ENCODE measurements around the gene PFDN6. TPM values are rescaled to one million over a fixed set of nuclear protein-coding genes. Genes with fewer than 3 reads are reported as not detected.

The PFDN6 gene
- polyA plus RNA-seq, 5 donors = 47.1 to 61.3 (median 50.3) TPM

GRCh38 chr6:33292996-33293682 is 3.7 kb downstream of the PFDN6 start:
- no peak for DNase-seq

DNA sequence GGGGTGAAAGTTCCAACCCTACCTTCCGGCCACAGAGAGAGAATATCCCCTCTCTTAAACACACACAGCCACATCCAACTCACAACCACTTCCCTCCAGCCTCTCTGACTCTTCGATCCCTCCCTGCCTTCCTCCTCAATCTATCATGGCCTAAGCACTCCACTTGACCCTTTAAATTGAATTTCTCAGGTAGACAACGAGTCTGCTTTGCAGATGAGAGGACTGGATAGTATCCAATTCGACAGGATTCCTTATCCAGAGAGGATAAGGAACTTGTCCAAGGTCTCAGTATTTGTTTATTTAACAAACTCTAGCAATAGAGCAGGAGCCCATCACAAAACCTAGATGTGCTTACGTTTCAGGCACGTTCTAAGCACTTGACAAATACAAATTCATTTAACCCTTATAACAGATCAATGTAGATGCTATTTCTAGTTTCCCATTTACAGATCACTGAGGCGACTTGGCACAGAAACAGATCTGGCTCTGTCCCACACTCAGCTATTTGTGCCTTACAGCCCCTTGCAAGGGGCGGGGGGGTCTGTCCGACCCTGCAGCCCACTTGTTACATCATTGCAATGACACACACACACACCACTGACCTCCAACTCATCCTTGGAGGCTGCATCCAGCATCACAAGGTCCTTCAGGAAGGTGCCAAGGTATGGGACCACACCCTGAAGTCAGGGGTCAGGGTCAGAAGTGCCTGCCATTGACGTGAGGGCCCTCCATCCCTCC is 4.9 kb downstream of the PFDN6 start:
- no peak for DNase-seq

DNA sequence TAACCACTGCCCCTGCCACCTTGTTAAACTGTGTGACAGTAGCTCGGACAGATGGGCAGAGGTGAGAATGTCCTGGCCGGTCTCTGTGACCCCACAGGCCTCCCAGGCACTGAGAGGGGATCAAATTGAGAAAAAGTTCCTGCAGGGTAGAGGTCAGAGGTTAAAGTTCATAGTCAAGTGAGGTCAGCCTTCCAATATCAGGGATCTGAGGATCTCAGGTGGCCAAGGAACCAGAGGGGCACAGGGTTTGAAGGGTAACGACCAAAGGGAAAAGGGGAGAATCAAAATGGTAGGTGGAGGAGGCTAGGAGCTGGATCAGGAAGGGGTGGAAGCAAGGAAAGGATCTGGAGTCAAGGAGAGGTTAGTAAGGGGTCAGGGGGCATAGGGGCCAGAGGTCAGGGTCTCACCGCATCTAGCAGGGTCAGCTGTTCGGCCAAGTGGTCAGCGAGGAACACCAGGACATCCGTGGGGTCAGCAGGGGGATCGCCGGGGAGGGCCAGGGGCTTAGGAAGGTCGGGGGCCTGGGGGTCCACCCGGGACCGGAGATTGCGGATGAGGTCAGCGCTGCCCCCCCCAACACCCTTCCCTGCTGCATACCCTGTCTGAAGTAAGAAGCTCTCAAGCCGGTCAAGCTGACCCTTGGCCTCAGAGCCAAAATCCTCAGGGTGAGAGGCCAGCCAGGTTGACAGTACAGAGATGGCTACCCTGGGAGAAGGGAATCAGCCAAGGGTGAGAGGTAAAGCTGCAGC is 6.4 kb downstream of the PFDN6 start:
- no peak for DNase-seq

DNA sequence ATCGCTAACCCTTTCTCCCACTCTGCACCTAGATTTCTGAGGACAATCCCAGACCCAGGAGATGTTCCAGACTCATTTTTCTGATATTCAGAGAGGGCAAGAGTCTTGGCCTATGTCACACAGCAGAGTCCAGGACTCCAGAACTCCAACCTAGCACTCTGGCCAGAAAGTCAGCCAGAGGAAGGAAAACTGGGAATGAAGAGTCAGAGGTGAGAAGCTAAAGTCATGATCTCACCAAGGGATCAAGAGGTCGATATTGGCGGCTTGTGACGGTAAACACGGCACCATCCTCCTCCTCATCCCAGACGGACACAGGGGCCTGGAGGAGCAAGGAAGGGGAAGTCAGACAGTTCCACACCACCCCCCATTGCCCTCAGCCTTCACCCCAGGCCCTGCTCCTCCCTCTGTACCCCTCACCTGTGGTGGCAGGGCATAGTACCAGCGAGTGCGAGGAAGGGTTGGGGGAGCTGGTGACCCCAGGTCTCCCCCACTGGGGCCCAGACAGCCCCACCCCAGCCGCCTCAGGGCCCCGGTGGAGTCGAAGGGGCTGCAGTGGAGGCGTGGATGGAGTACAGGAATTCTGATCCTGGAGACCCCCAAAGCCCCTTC is 7.5 kb downstream of the PFDN6 start:
- no peak for DNase-seq

- DNase-seq = peak; percentile 51 to 55
These were observed 8.1 kb downstream of the PFDN6 start for GRCh38 chr6:33297406-33297955.

DNA sequence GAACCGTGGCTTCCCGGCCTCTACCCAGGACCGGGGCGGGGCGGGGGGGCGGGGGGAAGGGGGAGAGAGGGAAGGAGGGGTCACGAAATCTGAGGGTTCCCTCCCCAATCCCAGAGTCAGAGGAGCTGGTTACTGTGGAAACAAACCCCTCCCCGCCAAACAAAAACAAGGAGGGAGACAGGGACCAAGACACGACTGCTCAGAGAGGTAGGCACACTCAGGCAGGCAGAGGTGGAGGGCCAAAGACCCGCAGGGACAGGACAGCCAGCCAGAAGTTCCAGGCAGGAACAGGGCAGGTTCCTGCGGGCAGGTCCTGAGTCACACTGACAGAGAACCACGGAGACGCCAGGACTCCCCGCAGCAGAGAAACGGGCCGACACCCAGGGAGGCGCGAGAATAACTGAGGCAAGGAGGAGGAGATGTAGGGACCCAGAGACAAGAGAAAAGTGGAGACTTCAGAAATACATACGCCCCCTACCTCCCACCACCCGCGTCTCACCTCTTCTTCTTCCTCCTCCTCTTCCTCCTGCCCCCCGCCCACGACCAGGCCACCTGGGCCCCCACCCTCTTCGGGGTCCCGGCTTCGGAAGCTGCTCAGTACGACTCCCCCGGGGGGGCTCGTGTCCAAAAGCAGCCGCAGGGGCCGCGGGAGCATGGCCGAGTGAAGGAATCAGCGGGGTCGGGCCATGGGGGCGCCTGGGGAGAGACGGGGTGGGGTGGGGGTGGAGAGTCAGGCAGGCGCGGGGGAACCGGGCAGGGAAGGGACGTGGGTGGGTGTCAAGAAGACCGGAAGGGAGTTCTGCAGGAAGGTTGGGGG is 8.8 kb downstream of the PFDN6 start:
- DNase-seq = peak; percentile 72 to 76

DNA sequence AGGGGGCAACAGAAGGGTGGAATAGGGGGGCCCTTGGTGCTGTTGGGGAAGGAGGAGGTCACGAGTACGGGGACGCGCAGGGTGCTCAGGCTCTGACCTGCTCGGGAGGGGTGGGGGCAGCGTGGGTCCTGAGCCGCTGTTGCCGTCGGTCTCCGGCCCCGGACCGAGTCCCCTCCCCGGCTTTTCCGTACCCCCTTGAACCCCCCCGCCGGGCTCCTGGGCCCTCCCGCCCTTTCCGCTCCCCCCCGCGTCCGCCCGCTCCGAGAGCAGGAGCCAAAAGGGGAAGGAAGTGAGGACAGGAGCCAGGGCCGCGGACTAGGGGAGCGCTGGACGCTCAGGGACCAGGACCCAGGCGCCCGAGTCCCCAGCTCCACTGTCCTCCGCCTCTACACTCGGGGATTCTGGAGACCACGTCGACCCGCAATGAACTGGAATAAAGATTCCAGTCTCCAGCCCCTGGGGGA is 9.4 kb downstream of the PFDN6 start, which contains the start of gene RGL2:
RGL2 (minus strand) TSS at position 170 of the 464 bp plus-strand sequence. CDS start 332 bp downstream, outside the sequence.
- DNase-seq = peak; percentile 78 to 79

GRCh38 chr6:33299237-33299944 is 10.0 kb downstream of the PFDN6 start:
- DNase-seq = peak; percentile 88 to 89

GRCh38 chr6:33301877-33302276 is 12.5 kb downstream of the PFDN6 start:
- DNase-seq = no peak

DNA sequence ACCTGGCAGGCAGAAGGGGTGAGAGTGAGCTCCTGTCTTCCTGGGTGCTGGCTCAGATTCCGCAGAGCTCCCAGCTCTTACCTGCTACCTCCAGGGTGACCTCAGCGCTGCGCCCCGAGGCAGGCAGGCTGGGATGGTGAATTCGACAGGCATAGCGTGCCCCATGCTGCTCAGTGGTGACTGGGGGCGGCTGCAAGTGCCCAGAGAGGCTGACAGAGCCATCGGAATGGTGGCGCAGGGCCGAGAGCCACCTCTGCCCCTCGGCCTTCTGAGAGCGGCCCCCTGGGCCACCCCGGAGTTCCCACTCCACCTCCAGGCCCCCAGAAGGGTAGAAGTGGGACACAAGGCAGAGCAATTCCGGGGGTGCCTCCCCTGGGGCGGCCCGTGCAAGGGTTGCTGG is 14.8 kb downstream of the PFDN6 start:
- no peak for DNase-seq

GRCh38 chr6:33305052-33305451 is 15.7 kb downstream of the PFDN6 start:
- DNase-seq = no peak

GRCh38 chr6:33306356-33306755 is 17.0 kb downstream of the PFDN6 start:
- no peak for DNase-seq

DNA sequence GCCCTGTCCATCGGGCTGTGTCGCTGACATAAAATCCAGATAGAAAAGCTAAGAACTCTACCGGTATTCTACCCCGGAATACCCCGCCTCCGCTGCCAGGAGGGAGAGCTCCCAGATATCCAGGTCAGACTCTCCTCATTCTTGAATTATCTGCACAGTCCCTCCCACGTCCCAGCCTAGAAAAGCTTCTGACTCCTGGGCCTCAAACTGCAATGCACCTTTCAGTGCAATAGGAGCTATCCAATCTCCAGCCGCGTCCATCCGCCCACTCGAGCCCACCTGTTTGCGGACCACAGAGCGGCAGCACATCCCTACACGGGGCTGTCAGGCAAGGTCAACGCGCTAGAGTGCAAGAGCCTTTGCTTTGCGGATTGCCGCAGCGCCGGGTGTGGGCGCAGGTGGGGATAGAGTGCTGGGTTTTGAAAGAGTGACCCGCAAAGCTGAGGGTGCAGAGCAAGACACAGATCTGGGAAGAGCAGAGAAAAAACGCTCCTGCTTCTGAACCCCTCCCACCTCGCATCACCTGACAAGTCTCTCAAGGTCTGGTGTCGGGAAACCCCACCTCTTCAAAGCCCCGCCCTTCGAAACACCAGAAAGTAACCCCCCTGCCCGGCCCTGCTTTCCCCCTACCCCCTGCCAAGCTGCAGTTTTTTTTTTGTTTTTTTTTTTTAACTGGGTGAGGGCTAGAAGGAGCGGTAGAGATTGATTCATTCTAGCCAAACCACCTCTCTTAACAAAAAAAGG is 23.1 kb downstream of the PFDN6 start:
- DNase-seq = peak in 1 of 2 donors; percentile 45

GRCh38 chr6:33313105-33313708 is 23.8 kb downstream of the PFDN6 start:
- no peak for DNase-seq

DNA sequence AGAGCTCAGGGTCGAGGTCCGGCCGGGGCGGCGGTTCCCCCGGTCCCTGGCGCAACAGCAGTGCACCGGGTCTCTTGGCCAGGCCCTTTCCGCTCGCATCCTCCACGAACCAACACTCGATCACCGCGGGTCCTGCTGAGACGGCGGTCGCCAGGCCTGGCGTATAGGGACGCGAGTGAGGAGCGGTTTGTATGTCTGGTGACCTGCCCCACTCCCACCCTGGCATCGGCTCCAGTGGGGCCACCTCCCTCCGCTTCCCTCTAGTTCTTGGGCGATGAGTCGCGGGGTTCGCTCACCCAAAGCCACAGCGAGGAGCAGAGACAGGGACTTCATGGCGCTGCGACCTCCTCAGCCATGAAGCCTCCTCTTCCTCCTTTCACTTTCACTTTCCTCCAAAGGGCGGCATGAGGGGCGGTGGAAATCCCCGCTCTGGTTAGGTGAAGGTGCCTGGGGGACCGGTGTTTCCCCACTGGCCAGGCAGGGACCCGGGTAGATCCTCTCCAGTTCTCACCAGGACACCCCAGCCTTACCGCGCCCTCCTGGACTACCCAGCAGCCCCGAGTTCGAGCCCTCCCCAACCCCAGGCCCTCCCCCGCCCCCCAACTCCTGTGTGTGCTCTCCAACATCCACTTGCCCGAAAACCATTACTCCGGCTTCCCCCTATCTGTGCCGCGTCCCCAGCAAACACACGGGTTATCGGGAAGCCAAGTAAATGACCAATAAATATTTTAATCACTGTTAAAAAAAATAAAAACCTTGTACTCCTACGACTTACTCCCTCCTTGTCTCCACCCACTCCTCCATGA is 24.5 kb downstream of the PFDN6 start, which contains the start of gene TAPBP:
TAPBP (minus strand) TSS at position 370 of the 806 bp plus-strand sequence; CDS start at position 333, 37 bp downstream.
- peak; percentile 69 to 76 for DNase-seq

- peak; percentile 65 to 74 for DNase-seq
These were observed 25.1 kb downstream of the PFDN6 start for GRCh38 chr6:33314515-33314942.

- no peak for DNase-seq
These were observed 25.8 kb downstream of the PFDN6 start for GRCh38 chr6:33314943-33315792.
